NCI-H2227 treated with DMSO at 0.1 percent for 48 hours (cell line): Measurements from ENCODE around the gene KRTAP20-2.

Experiments used
- DNase-seq: peaks from one replicate; lab custom pipeline; 2025; lab: John Stamatoyannopoulos, UW

Gene KRTAP20-2

GRCh38 chr21:30634906-30635305 is at the start of gene KRTAP20-2:
TSS of gene KRTAP20-2 (plus strand) at chr21:30635206. CDS start at chr21:30635264, 58 bp downstream.
- no peak for DNase-seq

GRCh38 chr21:30590297-30590696 is 44.7 kb upstream of the KRTAP20-2 start, which contains the start of gene KRTAP22-2:
TSS of gene KRTAP22-2 (minus strand) at chr21:30590397.
- DNase-seq: no peak

DNA sequence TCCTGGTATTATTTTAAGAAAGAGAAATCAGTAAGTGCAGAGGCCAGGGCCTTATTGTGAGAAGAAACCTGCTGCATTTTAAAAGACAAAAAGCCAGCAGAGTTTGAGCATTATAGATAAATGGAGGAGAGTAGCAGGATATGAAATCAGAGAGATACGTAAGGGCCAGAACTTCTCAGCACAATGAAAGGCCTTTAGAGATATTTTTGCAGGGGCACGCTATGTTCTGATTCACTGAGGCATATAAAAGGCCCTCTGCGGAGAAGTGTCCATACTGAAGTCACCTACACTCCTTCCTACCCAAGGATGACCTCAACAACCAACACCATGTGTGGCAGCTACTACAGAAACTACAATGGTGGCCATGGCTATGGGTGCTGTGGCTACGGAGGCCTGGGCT is 42.9 kb upstream of the KRTAP20-2 start, which contains the start of gene KRTAP6-3:
TSS of gene KRTAP6-3 (plus strand) at position 301 of the 400 bp plus-strand sequence. CDS start at position 307, 6 bp downstream.
- no peak for DNase-seq

DNA sequence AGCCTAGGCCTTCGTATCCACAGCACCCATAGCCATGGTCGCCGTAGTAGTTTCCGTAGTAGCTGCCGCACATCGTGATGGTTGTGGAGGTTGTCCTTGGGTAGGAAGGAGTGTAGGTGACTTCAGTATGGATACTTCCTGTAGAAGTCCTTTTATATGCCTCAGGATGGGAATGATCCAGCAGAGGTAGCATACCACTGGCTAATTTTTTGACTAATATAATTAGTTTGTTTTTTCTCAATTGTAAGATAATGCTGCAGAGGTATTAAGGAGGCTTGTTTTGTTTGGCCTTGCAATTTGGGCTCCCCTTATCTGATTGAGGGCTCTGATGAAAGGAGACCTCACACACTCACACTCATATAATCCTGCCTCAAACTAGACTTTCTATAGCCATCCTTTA is 36.2 kb upstream of the KRTAP20-2 start, which contains the start of gene KRTAP6-2:
TSS of gene KRTAP6-2 (minus strand) at position 101 of the 400 bp plus-strand sequence. CDS start at position 73, 28 bp downstream.
- no peak for DNase-seq

- no peak for DNase-seq
Observed at GRCh38 chr21:30600787-30601186, 34.2 kb upstream of the KRTAP20-2 start, which contains the start of gene KRTAP22-1. TSS of gene KRTAP22-1 (plus strand) at chr21:30601087.

GRCh38 chr21:30605968-30606367 is 29.0 kb upstream of the KRTAP20-2 start:
- no peak for DNase-seq

DNA sequence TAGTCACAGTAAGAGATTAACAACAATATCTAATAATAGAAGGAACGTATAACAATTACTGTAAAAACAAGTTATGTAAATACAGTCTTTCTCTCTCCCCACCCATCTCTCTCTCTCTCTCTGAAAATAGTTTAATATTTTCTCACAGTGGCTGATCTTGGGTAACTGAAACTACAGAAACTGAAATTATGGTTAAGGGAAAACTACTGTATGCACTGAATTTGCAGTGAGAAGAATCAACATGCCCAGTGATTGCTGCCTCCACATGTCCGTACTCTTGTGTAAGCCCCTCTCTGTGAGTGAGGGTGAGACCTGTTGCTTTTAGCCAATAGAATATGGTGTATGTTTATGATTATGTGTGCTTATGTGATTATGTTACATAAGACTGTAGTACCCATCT is 22.9 kb upstream of the KRTAP20-2 start:
- no peak for DNase-seq

DNA sequence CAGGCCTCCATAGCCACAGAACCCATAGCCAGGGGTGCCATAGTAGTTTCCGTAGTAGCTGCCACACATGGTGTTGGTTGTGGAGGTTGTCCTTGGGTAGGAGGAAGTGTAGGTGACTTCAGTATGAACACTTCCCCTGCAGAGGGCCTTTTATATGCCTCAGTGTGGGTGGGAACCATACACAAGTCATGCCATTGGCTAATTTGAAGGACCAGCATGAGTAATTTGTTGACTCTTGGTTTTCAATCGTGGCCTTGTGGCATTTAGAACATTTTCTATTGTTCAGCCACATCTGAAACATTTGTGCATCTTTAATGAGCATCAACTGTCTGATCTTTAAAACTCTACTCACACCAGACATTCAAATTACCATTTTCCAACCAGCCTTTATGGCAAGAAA is 21.2 kb upstream of the KRTAP20-2 start, which contains the start of gene KRTAP6-1:
TSS of gene KRTAP6-1 (minus strand) at position 95 of the 400 bp plus-strand sequence. CDS start at position 69, 26 bp downstream.
- no peak for DNase-seq

DNA sequence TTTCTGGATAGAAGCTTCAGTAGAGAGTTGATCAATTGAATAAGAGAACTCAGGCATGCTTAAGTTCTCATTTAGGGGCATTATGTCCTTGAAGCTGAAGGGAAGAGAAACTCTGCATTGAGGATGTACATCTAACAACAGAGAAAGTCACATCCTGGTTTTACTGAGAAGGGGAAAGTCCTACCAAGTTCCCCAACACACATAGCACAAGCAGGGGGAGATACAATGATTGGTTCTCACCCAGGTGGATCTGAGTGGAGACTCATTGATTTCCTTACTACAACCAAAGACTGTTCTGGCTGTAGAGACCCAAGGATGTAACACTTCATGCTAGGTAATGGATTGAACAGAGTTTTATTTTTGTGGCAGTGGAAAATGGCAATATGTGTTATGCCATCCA is 19.8 kb upstream of the KRTAP20-2 start:
- DNase-seq: no peak

DNA sequence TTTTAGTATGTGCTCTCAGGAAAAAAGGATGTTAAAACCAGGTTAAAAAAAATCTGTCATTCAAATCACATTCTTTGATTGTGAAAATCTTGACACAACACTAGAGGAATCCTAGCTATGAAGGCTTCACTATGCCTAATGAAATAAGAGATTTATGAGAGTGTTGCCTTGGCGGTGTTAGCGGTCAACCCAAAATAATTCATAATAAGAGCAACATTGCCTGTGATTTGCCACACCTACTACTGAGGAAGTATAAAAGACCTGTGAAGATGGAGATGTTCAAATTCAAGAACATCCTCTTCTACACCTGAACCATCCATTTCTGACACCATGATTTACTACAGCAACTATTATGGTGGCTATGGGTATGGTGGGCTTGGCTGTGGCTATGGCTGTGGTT is 18.9 kb upstream of the KRTAP20-2 start, which contains the start of gene KRTAP20-1:
TSS of gene KRTAP20-1 (plus strand) at position 301 of the 400 bp plus-strand sequence. CDS start at position 331, 30 bp downstream.
- DNase-seq: no peak

- DNase-seq: no peak
Observed at GRCh38 chr21:30620080-30620479, 14.9 kb upstream of the KRTAP20-2 start.

DNA sequence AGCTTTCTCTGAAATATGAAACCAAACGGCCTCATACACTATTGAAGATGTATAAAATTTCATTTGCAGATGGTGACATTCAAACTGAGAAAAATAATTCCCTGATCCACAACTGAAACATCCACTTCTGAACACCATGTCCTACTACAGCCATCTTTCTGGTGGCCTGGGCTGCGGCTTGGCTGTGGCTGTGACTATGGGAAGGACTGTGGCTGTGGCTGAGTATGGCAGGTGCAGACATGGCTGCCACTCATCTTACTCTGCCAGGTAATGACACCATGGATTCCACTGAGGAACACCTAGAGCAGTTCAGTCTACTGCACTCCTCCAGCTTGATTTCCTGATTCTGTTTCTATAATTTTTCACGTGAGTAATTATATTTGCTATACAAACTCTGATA is 14.5 kb upstream of the KRTAP20-2 start, which contains the start of gene KRTAP20-4:
TSS of gene KRTAP20-4 (plus strand) at position 106 of the 400 bp plus-strand sequence.
- DNase-seq: no peak

DNA sequence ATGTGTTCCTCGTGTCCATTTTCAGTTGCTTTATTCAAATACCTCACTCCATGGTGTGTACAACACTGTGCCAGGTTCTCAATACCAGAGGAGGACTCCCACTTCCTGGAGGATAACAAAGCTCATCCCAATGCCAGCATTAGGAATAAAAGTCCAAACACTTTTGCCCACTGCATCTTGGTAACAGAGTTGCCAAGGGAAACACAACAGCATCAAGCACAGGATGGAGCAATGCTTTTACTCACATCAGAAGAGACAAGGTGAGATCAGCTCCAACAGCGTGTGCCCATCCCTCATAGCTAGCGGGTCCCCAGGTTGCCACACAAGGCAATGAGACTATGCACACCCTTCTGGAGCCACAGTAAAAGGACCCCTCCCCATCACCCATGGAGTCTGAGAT is 11.6 kb upstream of the KRTAP20-2 start:
- DNase-seq: no peak

DNA sequence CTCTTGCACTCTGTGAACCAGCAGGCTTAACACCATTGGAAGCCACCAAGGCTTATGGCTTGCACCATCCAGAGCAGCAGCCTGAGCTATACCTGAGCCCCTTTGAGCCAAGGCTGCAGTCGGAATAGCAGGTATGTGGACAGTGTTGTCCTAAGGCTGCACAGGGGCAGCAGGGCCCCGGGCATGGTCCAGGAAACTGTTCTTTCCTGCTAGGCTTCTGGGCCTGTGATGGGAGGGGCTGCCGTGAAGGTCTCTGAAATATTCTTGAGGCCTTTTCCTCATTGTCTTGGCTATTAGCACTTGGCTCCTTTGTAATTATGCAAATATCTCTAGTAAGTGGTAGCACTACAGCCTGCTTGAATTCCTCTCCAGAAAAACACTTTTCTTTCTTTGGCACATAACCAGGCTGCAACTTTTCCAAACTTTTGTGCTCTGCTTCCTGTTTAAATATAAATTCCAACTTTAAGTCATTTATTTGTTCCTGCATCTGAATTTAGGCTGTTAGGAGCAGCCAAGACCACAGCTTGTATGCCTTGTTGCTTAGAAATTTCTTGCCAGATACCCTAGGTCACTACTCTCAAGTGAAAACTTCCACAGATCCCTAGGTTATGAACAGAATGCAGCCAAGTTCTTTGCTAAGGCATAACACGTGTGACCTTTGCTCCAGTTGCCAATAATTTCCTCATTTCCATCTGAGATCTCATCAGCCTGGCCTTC is 9.4 kb upstream of the KRTAP20-2 start:
- DNase-seq: no peak

GRCh38 chr21:30628109-30628508 is 6.9 kb upstream of the KRTAP20-2 start:
- DNase-seq: no peak

- no peak for DNase-seq
Observed at GRCh38 chr21:30629200-30629599, 5.8 kb upstream of the KRTAP20-2 start.

DNA sequence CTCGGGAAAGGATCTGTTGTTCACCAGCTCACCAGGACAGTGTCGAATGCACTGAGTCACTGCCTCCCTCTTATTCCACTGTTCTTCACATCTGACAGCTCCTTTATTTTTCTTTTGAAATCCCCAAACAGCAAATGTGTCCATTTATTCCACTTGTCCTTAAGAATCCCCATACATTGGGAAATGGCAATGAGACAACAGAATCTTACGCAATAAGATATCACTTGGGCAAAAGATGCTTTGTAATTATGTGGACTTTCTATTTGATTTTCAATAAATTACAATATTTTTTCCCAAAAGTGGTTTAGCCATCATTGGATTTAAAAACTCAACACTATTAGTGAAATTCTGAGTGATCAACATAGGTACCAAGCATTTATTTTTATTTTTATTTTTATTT is 3.7 kb downstream of the KRTAP20-2 start:
- DNase-seq: no peak

DNA sequence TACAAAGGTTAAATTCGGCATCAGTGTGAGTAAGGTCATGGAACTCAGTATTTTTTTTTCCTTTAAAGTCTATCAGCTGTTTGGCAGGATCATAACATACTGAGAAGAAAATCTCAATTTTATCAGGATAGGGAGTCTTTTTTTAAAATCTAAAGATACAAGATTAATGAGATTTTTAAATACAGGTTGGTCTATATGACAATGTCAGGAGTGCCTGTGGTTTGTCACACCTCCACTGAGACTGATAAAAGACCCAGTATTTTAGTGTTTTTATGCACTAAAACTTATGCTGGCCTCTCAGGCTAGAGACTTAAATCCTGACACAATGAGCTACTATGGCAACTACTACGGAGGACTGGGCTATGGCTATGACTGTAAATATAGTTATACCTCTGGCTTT is 7.6 kb downstream of the KRTAP20-2 start, which contains the start of gene KRTAP20-3:
TSS of gene KRTAP20-3 (plus strand) at position 301 of the 400 bp plus-strand sequence.
- DNase-seq: no peak

DNA sequence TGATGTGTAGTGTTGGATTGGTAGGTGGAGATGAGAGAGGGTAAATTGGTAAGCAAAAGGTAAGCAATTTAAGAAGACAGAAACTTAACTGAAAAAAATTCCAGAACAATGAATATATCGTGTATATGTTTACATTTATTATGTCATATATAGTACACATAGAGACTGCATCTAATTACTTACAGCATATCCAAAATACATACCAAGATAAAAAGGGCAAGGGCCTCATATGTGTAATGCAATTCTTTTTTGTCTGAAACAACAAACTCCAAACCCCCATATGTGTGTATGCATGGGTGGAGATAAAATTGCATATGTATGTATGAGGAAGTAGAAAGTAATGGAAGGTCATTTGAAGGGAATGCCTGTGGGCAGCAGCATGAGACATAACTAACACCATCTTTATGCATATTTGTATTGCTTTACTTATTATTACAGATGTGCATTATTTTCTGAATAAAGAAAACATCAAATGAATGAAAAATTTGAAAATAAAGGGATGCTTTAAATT is 12.0 kb downstream of the KRTAP20-2 start:
- DNase-seq: no peak

DNA sequence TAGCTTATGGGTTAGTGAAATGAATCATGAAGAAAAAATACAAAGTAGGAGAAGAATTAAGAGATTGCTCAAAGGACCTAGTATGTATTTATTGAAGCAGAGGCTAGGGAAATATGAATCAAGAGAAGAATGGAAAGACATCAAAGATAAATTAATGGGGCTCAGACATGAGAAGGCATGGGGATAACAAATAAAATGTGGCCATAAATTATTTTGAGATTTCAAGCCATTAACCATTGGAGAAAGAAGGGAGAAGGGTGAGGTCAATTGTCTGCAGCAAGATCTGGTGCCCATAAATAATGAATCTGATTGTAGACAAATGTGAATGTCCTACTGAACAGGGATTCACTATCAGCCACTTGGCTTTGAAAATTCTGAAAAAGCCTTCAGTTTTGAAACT is 17.9 kb downstream of the KRTAP20-2 start:
- DNase-seq: no peak

DNA sequence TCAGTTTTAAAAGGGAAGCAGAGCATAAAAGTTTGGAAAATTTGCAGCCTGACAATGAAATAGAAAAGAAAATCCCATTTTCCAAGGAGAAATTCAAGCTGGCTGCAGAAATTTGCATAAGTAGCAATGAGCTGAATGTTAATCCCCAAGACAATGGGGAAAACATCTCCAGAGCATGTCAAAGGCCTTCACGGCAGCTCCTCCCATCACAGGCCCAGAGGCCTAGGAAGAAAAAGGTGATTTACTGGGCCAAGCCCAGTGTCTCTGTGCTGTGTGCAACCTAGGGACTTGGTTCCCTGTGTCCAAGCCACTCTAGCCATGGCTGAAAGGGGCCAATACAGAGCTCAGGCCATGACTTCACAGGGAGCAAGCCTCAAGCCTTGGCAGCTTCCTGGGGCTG is 33.8 kb downstream of the KRTAP20-2 start:
- DNase-seq: no peak

GRCh38 chr21:30672985-30673650 is 38.1 kb downstream of the KRTAP20-2 start:
- no peak for DNase-seq
